SU-DHL-6 (cell line): ENCODE results near the gene TXNDC11.

ENCODE experiments used
- CTCF ChIP-seq: fragments of 200-600 bp; sonication (generic); IDR thresholded peaks from one replicate; pipeline ENCODE4 v1.5.1; 2017; ENCODE audit warnings: antibody characterized with exemption, mild to moderate bottlenecking, low read length, moderate library complexity; ENCODE audit not compliant: insufficient read depth, poor library complexity, severe bottlenecking
- EZH2phosphoT487 ChIP-seq: fragments of 200-600 bp; sonication (generic), shearing (Covaris generic); conservative IDR thresholded peaks from 2 replicates; pipeline ENCODE4 v1.6.1; 2018; ENCODE audit warnings: mild to moderate bottlenecking, antibody characterized with exemption, low read length, moderate library complexity, mixed read lengths

DNA sequence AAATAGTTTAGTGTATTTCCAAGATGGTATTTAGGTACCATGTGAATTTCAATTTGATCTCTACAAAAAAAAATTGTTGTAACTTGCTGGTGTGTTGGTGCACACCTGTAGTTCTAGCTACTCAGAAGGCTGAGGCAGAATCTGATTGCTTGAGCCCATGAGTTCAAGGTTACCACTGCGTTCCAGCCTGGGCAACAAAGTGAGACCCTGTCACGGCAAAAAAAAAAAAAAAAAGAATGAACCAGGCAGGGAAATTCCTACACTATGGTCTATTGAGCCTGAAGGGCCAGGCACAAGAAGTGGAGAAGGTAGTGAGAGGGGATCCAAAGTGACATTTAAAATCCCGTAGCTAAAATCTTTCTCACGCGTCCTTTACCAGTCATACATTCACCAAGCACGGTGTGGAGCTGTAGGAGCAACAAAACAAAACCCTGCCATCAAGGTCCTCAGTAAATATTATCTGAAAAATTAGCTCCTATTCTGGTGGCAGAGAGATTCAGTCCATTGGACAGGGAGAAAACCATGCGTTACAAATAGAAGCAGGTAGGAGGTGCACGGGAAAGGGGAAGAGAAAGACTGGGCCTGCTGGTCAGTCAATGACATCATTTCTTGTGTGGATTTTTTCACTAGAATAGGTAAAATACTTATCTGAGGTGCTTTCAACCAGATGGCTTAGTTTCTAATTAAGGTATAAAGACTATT, 27.3 kb downstream of the TXNDC11 start:
- TF ChIP-seq CTCF (no peak), EZH2phosphoT487 (no peak)
